GM19372 (cell line): ENCODE results near the gene BBS9.

Source experiments
- ATAC-seq: cut with Tn5 transposase; IDR thresholded peaks from one replicate; pipeline ENCODE4 v1.9.1; 2021; ENCODE audit warnings: mild to moderate bottlenecking, low read depth, moderate library complexity; ENCODE audit not compliant: unreplicated experiment

BBS9 gene

GRCh38 chr7:33581236-33581635 lies 451.9 kb downstream of the BBS9 start:
- ATAC-seq: no peak

- ATAC-seq: no peak
Observed at GRCh38 chr7:33582104-33582503, 452.7 kb downstream of the BBS9 start.

- no peak for ATAC-seq
Observed at GRCh38 chr7:33582533-33582932, 453.2 kb downstream of the BBS9 start.

GRCh38 chr7:33589911-33590310 lies 460.5 kb downstream of the BBS9 start:
- no peak for ATAC-seq

- no peak for ATAC-seq
Observed at GRCh38 chr7:33590916-33591315, 461.6 kb downstream of the BBS9 start.

- ATAC-seq: no peak
Observed at GRCh38 chr7:33591490-33591889, 462.1 kb downstream of the BBS9 start.

- ATAC-seq: no peak
Observed at GRCh38 chr7:33592718-33593117, 463.4 kb downstream of the BBS9 start.

GRCh38 chr7:33593611-33594010 lies 464.2 kb downstream of the BBS9 start:
- no peak for ATAC-seq

GRCh38 chr7:33596686-33597085 lies 467.3 kb downstream of the BBS9 start:
- no peak for ATAC-seq

GRCh38 chr7:33597181-33597580 lies 467.8 kb downstream of the BBS9 start:
- no peak for ATAC-seq

GRCh38 chr7:33601101-33601500 lies 471.7 kb downstream of the BBS9 start:
- no peak for ATAC-seq

GRCh38 chr7:33601884-33602283 lies 472.5 kb downstream of the BBS9 start:
- ATAC-seq: no peak

GRCh38 chr7:33604056-33604455 lies 474.7 kb downstream of the BBS9 start:
- no peak for ATAC-seq

- ATAC-seq: no peak
Observed at GRCh38 chr7:33610918-33611317, 481.6 kb downstream of the BBS9 start.

GRCh38 chr7:33612442-33612841 lies 483.1 kb downstream of the BBS9 start:
- no peak for ATAC-seq

GRCh38 chr7:33614357-33615117 lies 485.2 kb downstream of the BBS9 start:
- ATAC-seq: no peak

GRCh38 chr7:33616752-33617151 lies 487.4 kb downstream of the BBS9 start:
- ATAC-seq: no peak

GRCh38 chr7:33619264-33619663 lies 489.9 kb downstream of the BBS9 start:
- ATAC-seq: no peak

- no peak for ATAC-seq
Observed at GRCh38 chr7:33623267-33623666, 493.9 kb downstream of the BBS9 start.

GRCh38 chr7:33624215-33624614 lies 494.9 kb downstream of the BBS9 start:
- no peak for ATAC-seq

GRCh38 chr7:33626869-33627268 lies 497.5 kb downstream of the BBS9 start:
- no peak for ATAC-seq

GRCh38 chr7:33627741-33628140 lies 498.4 kb downstream of the BBS9 start:
- no peak for ATAC-seq

- ATAC-seq: no peak
Observed at GRCh38 chr7:33628894-33629293, 499.5 kb downstream of the BBS9 start.
